HG02588 (cell line): ENCODE measurements around the gene TOMM20.

ENCODE experiments used
- ATAC-seq: cut with Tn5 transposase; IDR thresholded peaks from one replicate; pipeline ENCODE4 v1.9.1; 2021; ENCODE audit warnings: mild to moderate bottlenecking, moderate library complexity; ENCODE audit not compliant: unreplicated experiment

The TOMM20 gene

DNA sequence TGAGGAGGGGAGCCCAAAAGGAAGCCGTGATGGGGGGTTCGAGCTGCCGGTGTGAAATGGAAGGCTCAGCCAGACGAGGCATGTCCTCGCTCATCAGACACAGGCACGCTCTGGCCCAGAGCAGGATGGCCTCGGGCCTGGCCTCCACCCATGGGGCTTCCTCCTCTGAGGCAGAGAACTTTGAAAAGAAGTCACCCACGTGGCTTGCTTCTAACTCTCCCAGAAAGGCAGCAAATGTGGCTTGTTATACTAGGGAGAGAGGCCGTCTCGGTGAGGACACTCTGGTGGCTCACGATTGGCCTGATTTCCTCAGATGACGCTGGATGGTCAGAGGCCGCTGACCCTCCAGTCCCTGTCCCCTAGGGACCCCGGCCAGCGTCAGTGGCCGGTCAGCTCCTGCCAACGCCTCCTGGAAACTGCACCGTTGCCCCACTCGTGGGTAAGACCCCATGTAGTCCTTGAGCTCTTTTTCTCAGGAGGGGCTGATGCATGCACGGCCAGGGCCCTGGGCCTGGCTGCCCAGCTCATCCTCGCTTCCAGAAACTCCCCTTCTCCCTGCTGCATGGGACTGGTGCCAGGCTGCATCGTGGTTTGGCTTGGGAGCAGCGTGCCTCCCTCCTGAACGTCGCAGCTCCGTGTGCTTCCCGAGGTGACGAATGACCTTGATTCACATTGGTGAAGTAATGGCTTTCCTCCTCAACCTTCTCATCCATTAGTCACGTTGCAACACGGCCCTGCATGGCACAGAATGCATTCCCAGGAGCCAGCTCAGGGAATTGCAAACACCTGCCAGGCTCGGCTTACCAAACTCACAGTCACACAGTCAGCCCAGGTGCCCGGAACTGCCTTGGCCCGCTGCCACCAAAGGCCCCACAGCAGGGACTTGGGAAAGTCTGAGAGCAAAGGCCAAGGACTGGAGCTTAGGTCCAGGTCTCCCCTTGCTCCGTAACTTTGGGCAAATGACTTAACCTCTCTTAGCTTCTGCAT is 58.8 kb downstream of the TOMM20 start:
- ATAC-seq, result no peak

DNA sequence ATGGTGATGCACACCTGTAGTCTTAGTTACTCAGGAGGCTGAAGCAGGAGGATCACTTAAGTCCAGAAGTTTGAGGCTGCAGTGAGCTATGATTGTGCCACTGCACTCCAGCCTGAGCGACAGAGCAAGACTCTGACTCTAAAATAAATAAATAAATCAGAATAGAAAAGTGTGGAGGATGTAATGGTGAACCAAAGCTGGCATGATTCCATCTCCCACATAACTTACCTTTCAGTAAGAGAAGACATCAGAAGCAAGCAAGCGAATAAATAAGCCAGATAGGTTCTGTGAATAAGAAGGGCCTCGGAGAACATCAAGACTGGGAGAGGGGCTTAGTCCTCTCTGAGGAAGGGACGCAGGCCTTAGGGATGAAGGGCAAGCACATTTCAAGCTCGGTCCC is 59.5 kb downstream of the TOMM20 start:
- no peak for ATAC-seq

DNA sequence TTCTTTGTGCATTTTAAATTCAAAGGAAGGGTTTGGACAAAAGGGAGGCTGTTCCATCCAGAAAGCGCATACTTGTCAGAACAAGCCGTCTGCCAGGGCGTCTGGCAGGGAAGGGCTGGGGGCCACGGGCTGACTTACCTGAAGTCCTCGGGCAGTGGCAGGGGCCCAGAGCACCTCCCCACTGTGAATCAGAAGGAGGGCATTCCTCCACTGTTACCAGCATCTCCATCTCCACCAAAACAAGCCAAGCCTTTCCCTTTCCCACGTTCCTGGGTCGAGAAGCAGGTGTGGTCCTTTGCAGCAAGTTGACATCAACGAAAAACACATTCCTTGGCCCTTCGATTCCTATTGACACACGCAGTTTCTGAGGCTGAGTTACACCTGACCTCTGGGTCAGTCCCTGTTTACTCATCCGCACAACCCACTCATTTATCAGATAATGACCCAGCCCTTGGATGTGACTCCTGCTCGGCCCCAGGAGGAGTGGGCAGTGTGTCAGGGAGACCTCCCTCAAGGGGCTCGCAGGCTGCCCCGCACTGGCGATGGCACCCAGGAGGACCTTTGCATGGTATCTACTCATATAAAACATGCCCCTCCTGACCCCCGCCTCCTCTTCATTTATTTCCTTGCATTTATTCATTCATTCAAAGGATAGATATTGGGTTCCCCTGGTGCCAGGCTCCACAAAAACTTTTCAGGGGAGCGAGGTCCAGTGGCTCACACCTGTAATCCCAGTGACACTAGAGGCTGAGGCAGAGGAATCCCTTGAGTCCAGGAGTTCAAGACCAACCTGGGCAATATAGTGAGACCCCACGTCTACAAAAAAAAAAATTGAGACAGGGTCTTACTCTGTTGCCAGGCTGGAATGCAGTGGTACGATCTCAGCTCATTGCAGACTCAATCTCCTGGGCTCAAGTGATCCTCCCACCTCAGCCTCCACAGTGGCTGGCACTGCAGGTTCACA is 60.2 kb downstream of the TOMM20 start:
- no peak for ATAC-seq

DNA sequence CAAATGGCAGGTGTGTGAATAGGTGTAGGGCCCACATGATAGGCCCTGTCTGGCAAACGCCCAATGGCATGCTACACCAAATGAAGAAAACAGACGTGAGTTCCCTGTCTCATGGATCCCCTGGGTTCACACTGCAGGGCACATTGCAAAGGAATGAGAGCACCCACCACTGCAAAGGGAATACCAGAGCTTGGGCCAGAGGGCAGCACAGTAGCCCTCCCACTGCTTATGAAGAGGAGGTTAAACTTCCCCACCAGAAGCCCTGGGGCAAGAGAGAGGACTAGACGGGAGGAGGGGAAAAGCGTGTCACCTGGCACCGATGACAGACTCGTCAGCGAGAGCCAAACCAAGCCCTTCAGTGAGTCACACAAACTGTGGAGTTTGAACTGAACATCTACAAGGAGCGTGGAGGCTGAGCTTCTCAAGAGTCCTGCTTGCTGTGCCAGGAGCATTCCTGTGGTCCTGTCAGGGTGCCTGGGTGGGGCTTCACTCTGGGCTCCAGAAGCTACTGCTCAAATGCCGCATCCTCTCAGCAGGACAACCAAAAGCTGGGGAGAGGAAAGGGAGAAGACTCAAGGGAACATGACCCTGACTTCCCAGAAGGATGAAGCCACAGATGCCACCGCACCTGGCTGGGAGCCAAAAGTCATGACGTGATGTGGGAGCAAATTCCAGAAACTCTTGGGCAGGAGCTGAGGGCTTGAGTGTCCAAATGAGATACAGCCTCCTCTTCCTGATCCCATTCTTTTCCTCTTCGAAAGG is 61.1 kb downstream of the TOMM20 start:
- no peak for ATAC-seq

DNA sequence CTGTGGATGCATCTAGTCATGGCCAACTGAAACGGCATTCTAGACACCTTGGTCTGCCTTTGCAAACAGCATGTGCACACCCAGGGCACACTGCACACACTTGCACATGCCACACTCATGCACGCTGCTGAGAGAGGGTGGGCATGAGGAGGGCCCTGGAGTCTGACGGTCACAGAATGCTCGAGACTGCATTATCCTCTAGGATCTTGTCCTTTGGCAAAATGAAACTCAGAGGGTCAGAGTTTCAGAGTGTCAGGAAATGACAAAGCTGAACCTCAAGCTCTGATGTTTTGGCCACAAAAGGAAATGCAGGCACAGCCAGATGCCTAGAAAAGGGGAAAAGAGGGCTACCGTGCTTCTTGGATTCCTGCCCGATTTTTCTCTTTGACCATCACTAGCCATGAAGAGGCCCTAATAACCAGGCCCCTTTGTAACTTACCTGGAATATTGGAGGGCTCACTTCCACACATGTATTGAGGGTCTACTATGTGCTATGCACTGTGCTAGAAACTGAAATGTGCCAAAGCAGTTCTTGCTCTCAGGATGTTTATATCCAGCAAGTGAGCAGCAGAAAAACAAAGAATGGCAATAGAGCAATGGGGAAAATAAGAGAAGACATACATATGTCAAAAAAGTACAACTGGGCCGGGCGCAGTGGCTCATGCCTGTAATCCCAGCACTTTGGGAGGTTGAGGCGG is 65.4 kb downstream of the TOMM20 start:
- ATAC-seq, result no peak

DNA sequence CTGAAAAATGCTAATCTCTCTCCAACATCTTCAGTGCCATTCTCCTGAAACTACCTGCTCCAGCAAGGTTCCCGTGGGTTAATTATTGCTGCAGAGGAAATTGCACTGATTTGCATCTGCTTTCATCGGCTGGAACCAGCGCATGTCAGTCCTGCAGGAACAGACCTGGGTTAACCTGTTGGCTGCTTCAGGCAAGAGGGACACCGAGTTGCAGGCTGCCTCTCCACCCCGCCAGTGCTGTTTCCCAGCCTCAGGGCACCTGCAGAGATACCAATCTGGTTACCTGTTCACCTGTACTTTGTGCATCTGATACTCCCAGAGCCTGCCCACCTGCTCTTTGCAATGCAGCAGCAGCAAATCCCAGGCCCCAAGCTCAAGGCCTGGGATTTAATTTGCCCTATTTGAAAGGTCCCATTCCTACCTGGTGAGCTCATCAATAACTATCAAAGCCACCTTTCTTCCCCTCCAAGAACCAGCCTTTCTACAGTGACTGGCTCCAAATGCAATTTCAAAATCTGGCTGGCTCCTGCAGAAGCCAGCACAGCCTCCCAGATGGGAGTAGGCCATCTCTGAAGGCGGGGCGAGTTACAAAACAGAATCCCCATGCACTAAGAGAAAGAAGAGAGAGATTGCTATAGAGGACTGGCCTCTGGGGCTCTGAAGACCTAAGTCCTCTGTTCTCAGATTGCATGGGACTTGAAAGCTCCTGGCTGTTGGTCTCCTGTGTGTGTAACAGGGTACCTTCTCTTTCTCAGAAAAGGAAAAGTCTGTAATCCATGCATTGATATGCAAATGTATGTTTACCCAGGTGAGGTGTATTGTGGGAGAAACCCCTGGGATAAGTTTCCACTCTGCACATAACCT is 67.8 kb downstream of the TOMM20 start:
- ATAC-seq, result no peak
